Measurements from ENCODE around the gene NOS1.
A peak's percentile ranks its signal among the peaks of the same experiment; 100 is the strongest.
"Not testable (repeated sequence)": the region's sequence is repeated elsewhere in the genome, so short reads cannot be mapped to it uniquely, and the experiment has no call there.

NOS1 gene

DNA sequence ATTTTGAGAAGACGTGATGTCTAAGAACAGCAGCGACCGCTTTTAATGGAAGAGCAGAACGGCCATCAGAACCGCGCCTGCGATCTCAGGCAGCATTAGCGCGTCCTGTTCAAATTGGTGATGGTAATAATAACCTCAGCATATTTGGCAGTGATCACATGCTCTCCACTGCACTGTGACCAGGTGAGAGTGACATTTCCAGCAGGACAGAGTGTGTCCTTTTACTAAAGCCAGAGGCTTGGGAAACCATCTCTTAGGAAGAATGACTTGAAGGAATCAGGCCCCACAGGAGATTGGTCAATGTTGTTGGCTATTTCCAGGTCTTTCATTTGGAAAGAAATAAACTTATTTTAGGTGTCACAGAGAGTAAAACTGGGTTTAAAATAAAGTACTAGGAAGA, 119.7 kb downstream of the NOS1 start:
- DNase-seq: no peak

- DNase-seq: no peak
Measured at GRCh38 chr12:117240081-117240755, 121.2 kb downstream of the NOS1 start.

DNA sequence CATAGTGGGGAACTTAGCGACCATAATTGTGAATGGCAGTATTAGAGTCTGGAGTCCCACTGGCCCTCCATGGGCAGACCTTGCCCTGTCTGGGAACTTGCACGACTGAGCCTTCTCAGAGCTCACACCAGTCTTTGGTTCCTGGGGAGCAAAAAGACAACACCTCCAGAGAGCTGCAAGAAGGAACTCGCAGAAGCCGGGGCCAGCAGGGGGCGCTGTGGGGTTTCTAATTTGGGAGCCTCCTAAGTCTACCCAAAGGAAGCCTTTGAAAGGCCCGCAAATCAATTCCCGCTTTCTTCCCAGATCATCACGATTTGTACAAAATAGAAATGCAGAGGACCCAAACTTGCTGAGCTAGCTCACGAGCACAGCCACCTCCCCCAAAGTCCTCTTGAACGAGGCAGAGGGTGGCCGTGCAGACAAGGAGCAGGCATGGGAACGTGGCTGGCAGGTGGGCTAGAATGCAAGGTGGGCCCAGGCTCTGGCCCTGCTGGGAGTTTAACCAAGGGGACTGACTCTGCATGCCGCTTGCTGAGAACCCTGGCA, 124.9 kb downstream of the NOS1 start:
- peak; percentile 82 to 92 for DNase-seq

- no peak for DNase-seq
Measured at GRCh38 chr12:117235261-117235660, 126.2 kb downstream of the NOS1 start.

- no peak for DNase-seq
Measured at GRCh38 chr12:117234441-117234840, 127.0 kb downstream of the NOS1 start.

GRCh38 chr12:117231750-117232149, 129.7 kb downstream of the NOS1 start:
- DNase-seq: peak in 1 of 2 donors; percentile 2

GRCh38 chr12:117228239-117228638, 133.2 kb downstream of the NOS1 start:
- no peak for DNase-seq

- no peak for DNase-seq
Measured at GRCh38 chr12:117227000-117227653, 134.3 kb downstream of the NOS1 start.

DNA sequence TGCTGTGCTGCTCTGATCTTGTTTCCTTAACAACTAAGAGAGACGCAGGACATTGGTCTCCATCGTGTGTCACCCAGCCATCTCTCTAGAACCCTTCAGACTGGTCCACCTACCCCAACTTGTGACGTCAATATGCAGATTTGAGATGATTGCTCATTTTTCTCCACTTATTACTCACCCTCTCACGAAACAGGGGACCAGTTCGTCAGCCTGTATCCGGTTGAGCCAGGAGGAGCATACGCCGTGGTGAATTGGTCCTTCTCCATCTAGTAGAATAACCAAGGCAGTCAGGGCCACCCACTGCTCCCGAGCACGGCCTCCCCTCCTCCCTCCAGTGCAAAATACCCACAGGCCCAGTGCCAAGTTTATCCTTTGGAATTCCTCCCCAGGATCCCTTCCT, 134.9 kb downstream of the NOS1 start:
- DNase-seq: no peak

DNA sequence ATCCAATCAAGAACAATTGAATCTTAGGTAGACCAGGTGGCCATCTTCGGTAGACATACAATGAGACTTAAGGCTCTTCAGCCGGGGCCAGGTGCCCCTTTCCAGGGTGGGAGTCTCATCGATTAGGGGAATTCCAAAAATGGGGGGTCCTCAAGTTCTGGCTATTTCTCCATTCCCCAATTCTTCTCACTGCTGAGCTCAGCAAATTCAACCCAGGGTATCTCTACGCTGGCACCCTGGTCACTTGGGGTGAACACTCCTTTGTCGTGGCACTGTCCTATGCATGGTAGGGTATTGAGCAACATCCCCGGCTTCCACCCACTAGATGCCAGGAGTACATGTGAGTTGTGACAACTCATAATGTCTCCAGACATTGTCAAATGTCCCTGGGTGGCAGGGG, 136.2 kb downstream of the NOS1 start:
- no peak for DNase-seq

- not testable (repeated sequence) for DNase-seq
Measured at GRCh38 chr12:117220947-117221346, 140.5 kb downstream of the NOS1 start.

GRCh38 chr12:117218149-117218548, 143.3 kb downstream of the NOS1 start:
- DNase-seq: no peak

GRCh38 chr12:117216686-117217085, 144.7 kb downstream of the NOS1 start:
- DNase-seq: no peak

DNA sequence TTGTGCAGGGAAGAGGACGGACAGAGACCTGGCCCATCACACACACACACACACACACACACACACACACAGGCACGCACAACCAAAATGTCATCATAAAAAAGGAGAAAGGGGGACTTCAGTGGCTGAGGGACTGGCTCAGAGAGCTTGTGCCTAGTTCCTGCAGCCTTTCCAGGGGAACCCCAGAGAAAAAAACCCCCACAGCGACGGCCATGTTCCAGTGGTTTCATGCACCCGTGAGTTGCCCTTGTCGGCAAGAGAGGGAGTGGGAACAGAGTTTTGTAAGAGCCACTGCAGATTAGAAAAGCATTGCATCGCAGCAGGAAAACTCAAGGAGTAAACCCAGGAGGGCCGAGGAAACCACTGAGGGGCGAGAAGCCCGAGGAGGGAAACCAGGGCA, 146.6 kb downstream of the NOS1 start:
- DNase-seq: no peak

DNA sequence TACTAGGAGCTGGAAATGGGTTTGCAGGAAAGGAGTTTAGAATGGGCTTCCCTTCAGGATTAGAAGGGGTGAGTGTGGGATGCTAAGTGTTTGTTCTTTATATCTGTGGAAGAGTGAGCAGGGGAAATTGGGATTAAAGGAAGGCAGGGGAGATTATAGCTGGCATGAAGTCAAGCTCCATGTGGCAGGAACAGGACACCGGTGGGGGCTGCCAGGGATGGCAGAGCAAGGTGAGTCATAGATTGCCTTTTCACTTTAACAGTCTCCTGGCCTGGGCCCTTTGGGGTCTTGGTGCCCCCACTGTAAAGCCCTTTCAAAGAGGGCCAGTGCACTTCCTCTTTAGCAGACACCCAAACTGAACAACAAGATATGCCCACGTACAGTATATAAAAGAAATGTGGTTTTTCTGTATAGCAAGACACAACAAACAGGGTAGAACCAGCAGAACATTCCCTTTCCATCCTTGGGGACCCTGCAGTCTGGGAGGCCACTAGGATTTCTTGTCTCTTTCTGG, 148.1 kb downstream of the NOS1 start:
- no peak for DNase-seq

DNA sequence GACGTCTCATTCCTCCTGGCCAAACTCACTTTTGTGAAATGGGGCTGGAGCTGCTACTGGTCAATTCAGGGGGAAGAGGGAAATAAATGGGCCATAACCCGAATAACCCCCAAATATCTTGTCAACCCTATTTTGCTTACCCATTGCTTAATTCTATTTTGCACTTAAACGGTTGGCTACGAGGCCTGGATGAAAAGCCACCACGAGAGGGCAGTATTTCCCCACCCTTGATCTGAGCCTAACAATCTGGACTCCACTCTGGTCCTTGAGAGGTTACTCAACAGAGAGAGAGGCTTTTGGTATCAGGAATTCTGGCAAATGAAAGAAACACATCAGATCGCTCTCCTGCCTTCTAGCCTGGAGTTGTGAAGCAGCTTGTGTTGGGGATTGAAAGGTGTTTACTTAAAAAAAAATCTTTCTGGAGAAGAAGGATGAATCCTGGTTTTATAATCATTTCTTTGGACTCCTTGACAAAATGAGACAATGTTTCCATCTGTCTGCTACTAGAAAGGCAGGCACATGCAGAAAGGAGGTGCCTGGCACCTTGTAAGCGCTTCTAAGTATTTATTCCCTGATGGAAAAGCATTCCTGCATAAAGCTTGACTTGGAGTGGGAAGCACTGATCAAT, 148.7 kb downstream of the NOS1 start:
- DNase-seq: peak; percentile 70 to 74

DNA sequence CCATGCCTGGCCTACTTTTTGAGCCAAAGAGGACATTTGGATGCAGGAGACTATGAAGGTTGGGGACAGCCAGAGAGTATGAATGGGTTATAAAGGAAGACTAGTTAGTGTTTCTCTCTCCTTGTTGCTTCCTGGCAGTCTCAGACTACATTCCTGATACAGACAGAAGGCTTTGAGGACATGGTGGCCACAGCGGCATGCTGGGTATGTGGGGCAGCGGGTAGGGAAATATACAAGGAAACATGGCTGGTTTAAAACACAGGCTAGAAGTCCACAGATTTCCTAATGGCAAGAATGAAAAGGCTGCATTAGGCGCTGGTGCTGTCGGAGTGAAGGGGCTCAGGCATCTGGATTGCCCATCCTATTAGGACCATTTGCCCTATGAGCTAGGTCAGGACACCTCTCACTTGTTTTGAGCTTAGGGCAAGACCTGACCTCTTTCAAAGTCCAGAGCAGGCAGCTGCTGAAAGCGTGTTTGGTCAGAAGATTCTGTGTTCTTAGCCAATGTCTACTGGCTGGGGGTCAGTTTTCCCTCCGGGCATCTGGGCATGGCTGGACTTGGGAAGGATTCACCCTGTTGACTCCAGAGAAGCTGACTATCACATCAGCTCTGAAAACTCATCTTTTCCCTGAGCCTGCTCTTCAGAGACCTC, 151.0 kb downstream of the NOS1 start:
- no peak for DNase-seq

- DNase-seq: no peak
Measured at GRCh38 chr12:117209626-117210025, 151.8 kb downstream of the NOS1 start.

DNA sequence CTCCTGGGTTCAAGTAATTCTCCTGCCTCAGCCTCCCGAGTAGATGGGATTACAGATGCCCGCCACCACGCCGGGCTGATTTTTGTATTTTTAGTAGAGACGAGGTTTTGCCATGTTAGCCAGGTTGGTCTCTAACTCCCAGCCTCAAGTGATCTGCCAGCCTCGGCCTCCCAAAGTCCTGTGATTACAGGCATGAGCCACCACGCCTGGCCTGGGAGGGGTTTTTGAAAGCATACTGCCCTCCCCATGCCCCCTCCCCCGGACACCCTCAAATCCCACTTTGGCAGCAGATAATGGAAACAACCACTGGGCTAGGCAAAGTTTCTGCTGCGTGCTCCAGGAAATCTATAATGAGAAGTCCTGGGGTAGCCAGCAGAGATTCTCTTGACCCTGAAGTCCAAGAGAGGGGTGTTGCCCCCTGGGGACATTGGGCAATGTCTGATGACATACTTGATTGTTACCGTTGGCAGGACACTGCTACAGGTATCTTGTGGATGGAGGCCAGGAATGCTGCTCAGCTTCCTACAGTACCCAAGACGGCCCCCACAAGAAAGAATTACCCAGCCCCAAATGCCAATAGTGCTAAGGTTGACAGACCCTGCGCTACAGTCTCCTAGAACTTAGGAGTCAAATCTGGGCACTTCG, 152.5 kb downstream of the NOS1 start:
- no peak for DNase-seq

DNA sequence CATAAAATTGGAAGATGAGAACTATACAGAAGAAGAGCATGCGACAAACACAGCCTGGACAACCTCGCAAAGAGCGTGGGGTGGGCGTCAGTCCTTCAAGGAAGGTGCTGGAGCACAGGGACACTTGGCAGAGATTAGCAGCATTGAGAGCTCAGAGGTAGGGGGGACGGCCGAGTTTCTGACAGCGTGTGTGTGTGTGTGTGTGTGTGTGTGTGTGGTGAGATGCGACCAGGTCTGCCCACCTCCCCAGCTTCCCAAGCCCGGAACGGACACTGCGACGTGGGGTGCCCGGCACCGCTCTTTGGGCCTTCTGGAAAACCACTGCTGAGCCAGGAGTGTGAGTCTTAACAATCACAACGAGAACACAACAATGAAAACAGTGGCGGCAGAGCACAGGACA, 153.2 kb downstream of the NOS1 start:
- no peak for DNase-seq

- DNase-seq: no peak
Measured at GRCh38 chr12:117207675-117208074, 153.8 kb downstream of the NOS1 start.

DNA sequence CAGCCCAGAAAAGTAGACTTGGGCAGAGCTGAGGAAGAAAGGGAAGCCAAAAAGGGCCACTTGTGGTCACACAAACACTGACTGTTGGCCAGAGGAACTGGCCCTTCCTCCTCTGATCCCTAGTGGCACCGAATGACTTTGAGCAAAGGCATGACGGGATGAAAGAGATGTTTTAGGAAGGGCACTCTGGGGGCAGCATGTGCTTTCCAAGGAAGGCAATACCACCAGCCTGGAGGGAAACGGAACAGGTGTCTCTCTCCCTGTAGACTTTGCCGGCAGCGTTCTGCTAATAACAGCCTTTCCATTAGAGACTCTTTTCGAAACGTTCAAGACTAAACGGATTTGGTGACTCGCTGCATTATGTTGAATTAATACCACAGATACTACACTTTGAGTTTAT, 158.9 kb downstream of the NOS1 start:
- DNase-seq: no peak

DNA sequence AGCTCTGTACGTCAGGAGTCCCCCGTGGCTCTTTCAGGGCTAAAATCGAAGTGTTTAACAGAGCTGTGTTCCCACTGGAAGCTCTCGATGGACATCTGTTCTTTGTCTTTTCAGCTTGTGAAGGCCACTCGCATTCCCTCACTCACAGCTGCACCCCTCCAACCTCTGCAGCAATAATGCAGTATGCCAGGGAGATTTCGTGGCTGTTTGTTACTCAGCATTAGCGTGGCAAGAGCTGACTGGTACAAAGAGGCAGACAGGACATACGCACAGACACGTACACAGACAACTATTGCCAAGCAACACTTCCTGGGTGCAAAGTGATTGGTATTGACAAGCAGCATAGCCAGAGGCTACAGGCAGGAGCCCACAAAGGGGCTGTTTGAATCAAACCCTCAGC, 159.4 kb downstream of the NOS1 start:
- no peak for DNase-seq

All from stimulated activated CD4-positive, alpha-beta T cell treated with anti-CD3 and anti-CD28 coated beads, Interleukin-2, amount 100 ng/mL, for 24 hours (primary cell).